Caco-2 (cell line): Measurements from ENCODE around the gene LAMB4. TPM values are rescaled to one million over a fixed set of nuclear protein-coding genes. Genes with fewer than 3 reads are reported as not detected.

Source experiments
- BruUV-seq: library from RNA; stranded (reverse); fragments of 400-500 nt; replicated peaks from 2 replicates; lab custom pipeline; 2021; lab: Mats Ljungman, UMichigan
- CTCF ChIA-PET: fragments of 300-600 bp; sonication (Branson Sonifier 250); formaldehyde crosslinking; loops from one replicate; lab custom pipeline; 2022; ENCODE audit warnings: antibody characterized with exemption; lab: Charles Lee
- POLR2A ChIA-PET: fragments of 300-600 bp; sonication (Branson Sonifier 250); formaldehyde crosslinking; loops from one replicate; lab custom pipeline; 2022; ENCODE audit warnings: antibody characterized with exemption; lab: Charles Lee
- DNase-seq, 2 experiments: peaks; one replicate each; pipeline versions ENCODE4 v3.0.0 to v3.0.0-alpha.2; 2020 to 2022
- H3K27me3 ChIP-seq: replicated peaks from 2 replicates; pipeline ENCODE4 v1.6.0; 2011; ENCODE audit warnings: low read length; ENCODE audit not compliant: control insufficient read depth, insufficient read depth
- H3K36me3 ChIP-seq: 2 replicates; pipeline ENCODE4 v1.5.1; 2011; ENCODE audit warnings: low read length; ENCODE audit not compliant: control insufficient read depth, insufficient read depth
- H3K4me1 ChIP-seq: fragments of 250-450 bp; sonication (Bioruptor Pico); 2 replicates; pipeline ENCODE4 v1.5.1; 2020; ENCODE audit warnings: mild to moderate bottlenecking
- H3K4me3 ChIP-seq: 2 replicates; pipeline ENCODE4 v1.5.1; 2011; ENCODE audit warnings: low read depth, mild to moderate bottlenecking, control low read depth, low read length
- H3K9me3 ChIP-seq: fragments of 250-450 bp; sonication (Bioruptor Pico); 2 replicates; pipeline ENCODE4 v1.5.1; 2020; ENCODE audit warnings: mild to moderate bottlenecking, moderate library complexity
- H3K27ac Mint-ChIP-seq: one replicate; pipeline ENCODE4 v1.8.0; 2022; ENCODE audit warnings: mixed read lengths; ENCODE audit not compliant: unreplicated experiment
- H3K27me3 Mint-ChIP-seq: one replicate; pipeline ENCODE4 v1.8.0; 2022; ENCODE audit warnings: mixed read lengths; ENCODE audit not compliant: insufficient read depth, unreplicated experiment
- H3K36me3 Mint-ChIP-seq: one replicate; pipeline ENCODE4 v1.8.0; 2022; ENCODE audit warnings: mild to moderate bottlenecking, mixed read lengths; ENCODE audit not compliant: insufficient read depth, unreplicated experiment
- H3K4me1 Mint-ChIP-seq: one replicate; pipeline ENCODE4 v1.8.0; 2022; ENCODE audit warnings: low read depth, mixed read lengths; ENCODE audit not compliant: unreplicated experiment
- H3K4me3 Mint-ChIP-seq: one replicate; pipeline ENCODE4 v1.8.0; 2022; ENCODE audit warnings: mild to moderate bottlenecking, moderate library complexity, mixed read lengths; ENCODE audit not compliant: unreplicated experiment
- H3K9me3 Mint-ChIP-seq: one replicate; pipeline ENCODE4 v1.8.0; 2022; ENCODE audit warnings: mixed read lengths; ENCODE audit not compliant: unreplicated experiment
- intact Hi-C: fragments of 100-400 bp; cut with micrococcal nuclease; formaldehyde crosslinking; loops from one replicate; pipeline ENCODE4 v1.10.0; 2022; ENCODE audit not compliant: unreplicated experiment
- total RNA-seq: library from RNA; stranded (reverse); gene quantifications from 2 replicates; pipeline ENCODE4 v1.2.3, GENCODE V29; 2022
- TF ChIP-seq, protein P1 (sequence below), 2 experiments: fragments of 200-600 bp in 1 of 2; IDR thresholded peaks; 1 replicate in 1 of 2; 2 replicates in 1 of 2; pipeline versions ENCODE4 v1.5.1 to v1.8.0; 2011 to 2022; ENCODE audit warnings: antibody characterized with exemption in 1 of 2, control low read depth in 1 of 2, inconsistent platforms in 1 of 2, low read depth in 1 of 2, low read length in 1 of 2, mild to moderate bottlenecking in 1 of 2, moderate library complexity in 1 of 2; ENCODE audit not compliant: insufficient read depth in 1 of 2, severe bottlenecking in 1 of 2, unreplicated experiment in 1 of 2

LAMB4 gene
- total RNA-seq, 1 experiment from 2014 or later = 0.52 TPM

DNA sequence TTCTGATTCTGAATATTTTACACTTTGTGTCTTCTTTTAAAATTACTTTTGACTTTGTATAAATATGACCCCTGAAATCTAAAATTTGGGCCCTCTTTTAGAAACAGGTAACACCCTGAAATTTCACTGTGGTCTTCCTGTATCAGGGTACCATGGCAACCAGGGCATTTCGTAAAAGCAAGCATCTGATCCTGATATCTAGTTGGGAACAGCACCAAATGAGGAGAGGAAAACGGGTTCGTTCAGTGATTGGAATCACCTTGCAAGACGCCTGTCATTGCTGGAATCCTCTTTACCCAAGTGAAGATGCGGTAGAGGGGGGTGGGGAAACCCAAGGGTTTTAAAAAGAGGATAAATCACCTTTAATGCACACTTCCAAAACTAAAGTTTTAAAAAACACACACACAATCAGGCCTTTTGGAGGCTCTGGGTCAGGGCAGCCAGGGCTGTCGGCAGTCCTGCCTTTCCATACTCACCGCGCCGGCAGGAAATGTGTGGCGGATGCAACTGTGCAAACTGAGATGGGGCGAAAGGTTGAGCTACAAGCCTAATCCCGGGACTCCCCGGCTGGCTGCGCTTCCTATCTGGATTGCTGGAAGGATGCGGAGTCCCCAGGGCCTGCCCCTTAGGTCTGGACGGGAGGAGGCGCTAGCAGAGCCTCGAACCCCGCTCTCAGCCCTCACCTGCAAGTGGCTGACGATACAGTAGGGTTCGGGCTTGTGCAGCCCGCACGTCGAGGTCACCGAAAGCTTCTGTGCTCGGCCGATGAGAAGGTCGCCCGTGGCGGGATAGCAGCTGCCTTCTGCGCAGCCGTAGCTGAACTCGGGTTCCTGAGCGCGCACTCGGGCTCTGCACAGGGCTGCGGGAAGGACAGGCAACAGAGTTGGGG lies 129.0 kb downstream of the LAMB4 start:
- Histone ChIP-seq H3K4me1 (peaks cover 70% of the 10 kb centered on the region), H3K27me3 (no peaks in the 10 kb centered on the region), H3K9me3 (no peaks in the 10 kb centered on the region), H3K36me3 (peaks cover 4% of the 10 kb centered on the region), H3K4me3 (peak overlapping the region; percentile 94)
- peak; percentile 55 to 61 for DNase-seq
- CTCF ChIA-PET = interaction anchor here (2.7 kb wide), 1 partner anchor 16 kb away, joined by 11 read pairs; no protein-coding TSS in a partner anchor
- peaks cover 30% of the 10 kb centered on the region for H3K4me1 Mint-ChIP-seq
- intact Hi-C loops = loop anchor here (5.0 to 10.0 kb wide), 3 partner anchors 49 to 354 kb away; no protein-coding TSS in a partner anchor
- BruUV-seq = no TSS peak
- H3K27ac Mint-ChIP-seq = peak overlapping the region; percentile 83
- no peaks in the 10 kb centered on the region for H3K27me3 Mint-ChIP-seq
- TF ChIP-seq, protein P1, sequence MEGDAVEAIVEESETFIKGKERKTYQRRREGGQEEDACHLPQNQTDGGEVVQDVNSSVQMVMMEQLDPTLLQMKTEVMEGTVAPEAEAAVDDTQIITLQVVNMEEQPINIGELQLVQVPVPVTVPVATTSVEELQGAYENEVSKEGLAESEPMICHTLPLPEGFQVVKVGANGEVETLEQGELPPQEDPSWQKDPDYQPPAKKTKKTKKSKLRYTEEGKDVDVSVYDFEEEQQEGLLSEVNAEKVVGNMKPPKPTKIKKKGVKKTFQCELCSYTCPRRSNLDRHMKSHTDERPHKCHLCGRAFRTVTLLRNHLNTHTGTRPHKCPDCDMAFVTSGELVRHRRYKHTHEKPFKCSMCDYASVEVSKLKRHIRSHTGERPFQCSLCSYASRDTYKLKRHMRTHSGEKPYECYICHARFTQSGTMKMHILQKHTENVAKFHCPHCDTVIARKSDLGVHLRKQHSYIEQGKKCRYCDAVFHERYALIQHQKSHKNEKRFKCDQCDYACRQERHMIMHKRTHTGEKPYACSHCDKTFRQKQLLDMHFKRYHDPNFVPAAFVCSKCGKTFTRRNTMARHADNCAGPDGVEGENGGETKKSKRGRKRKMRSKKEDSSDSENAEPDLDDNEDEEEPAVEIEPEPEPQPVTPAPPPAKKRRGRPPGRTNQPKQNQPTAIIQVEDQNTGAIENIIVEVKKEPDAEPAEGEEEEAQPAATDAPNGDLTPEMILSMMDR (IDR thresholded peaks at IDR 0.05; ENCODE audit: insufficient read depth in 1 of 2, low read depth in 1 of 2, low read length in 1 of 2, severe bottlenecking in 1 of 2, unreplicated experiment in 1 of 2) = peak in 1 of 2 experiments; percentile 18
- H3K36me3 Mint-ChIP-seq = peaks cover 75% of the 10 kb centered on the region
- POLR2A ChIA-PET = interaction anchor here (1.9 kb wide), 1 partner anchor 14 kb away, joined by 5 read pairs; no protein-coding TSS in a partner anchor
- H3K4me3 Mint-ChIP-seq = peak overlapping the region; percentile 79
- H3K9me3 Mint-ChIP-seq = no peaks in the 10 kb centered on the region

DNA sequence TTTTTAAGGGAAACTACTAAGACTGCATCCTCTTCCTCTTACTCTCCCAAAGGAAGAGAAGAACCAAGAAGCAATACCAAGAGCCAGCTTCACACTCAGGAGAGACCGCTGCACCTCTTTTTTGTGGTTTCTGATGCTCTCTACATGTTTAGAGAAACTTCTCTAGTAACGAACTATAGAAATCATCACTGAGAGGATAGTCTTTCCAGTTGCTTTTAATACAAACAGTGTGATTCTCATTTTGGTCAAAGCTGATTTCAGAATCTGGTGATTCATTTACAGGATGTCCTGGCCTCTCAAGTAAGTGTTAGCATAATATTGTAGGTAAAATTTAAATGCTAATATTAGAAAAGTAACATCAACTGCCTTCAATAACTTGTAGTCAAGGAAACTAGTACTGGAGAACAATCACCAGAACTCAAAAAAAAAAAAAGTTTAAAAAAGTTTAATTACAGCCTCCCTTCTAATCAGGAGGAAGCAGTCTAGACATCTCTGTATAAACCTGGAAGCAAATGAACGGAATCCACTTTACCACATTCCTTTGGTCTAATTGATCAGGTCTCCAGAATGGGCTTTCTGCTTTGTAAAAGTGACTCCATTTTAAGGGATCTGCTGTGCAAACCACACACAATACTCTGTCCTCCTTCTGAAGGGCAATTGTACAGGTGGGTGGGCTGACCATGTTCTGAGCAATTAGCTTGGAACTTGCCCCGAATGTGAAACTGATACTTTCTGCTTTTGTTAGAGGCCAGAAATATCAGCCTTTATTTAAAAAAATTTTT lies 130.2 kb downstream of the LAMB4 start:
- Mint-ChIP-seq H3K27me3 (no peaks in the 10 kb centered on the region), H3K9me3 (no peaks in the 10 kb centered on the region), H3K4me3 (peak overlapping the region; percentile 79), H3K27ac (no peak overlapping the region), H3K4me1 (peaks cover 33% of the 10 kb centered on the region), H3K36me3 (peaks cover 86% of the 10 kb centered on the region)
- no peak overlapping the region for H3K4me3 ChIP-seq
- no TSS peak for BruUV-seq
- peaks cover 70% of the 10 kb centered on the region for H3K4me1 ChIP-seq
- H3K9me3 ChIP-seq = no peaks in the 10 kb centered on the region
- ChIA-PET CTCF (interaction anchor here (0.8 kb wide), 1 partner anchor 124 kb away, joined by 12 read pairs; no protein-coding TSS in a partner anchor), POLR2A (interaction anchor here (0.6 kb wide), 1 partner anchor 17 kb away, joined by 3 read pairs; no protein-coding TSS in a partner anchor)
- no peaks in the 10 kb centered on the region for H3K27me3 ChIP-seq
- TF ChIP-seq, protein P1 (IDR thresholded peaks at IDR 0.05; ENCODE audit: insufficient read depth in 1 of 2, low read depth in 1 of 2, low read length in 1 of 2, severe bottlenecking in 1 of 2, unreplicated experiment in 1 of 2) = no peak
- peaks cover 4% of the 10 kb centered on the region for H3K36me3 ChIP-seq
- intact Hi-C loops = loop anchor here (5.0 to 10.0 kb wide), 3 partner anchors 48 to 355 kb away; no protein-coding TSS in a partner anchor
- no peak for DNase-seq
